Testis (tissue), 3 donors: Measurements from ENCODE around the gene CEP72. TPM values are rescaled to one million over a fixed set of nuclear protein-coding genes. Genes with fewer than 3 reads are reported as not detected.

Experiments
- DNase-seq: peaks from one replicate; pipeline ENCODE4 v3.0.0-alpha.2; 2019
- H3K27ac ChIP-seq, 2 donors: fragments of 200-600 bp; sonication (generic); one replicate each; pipeline ENCODE4 v1.5.1; 2019
- H3K27me3 ChIP-seq: fragments of 200-600 bp; sonication (generic); one replicate; pipeline ENCODE4 v1.5.1; 2019
- H3K36me3 ChIP-seq: fragments of 200-600 bp; sonication (generic); one replicate; pipeline ENCODE4 v1.5.1; 2017; ENCODE audit warnings: low read depth; ENCODE audit errors: missing control alignments
- H3K4me1 ChIP-seq: fragments of 200-600 bp; sonication (generic); one replicate; pipeline ENCODE4 v1.5.1; 2019
- H3K4me3 ChIP-seq, 2 donors: fragments of 200-600 bp; sonication (generic); one replicate each; pipeline ENCODE4 v1.5.1; 2017 to 2019
- H3K9me3 ChIP-seq: fragments of 200-600 bp; sonication (generic); one replicate; pipeline ENCODE4 v1.5.1; 2017
- POLR2A ChIP-seq: fragments of 450-650 bp; IDR thresholded peaks from one replicate; pipeline ENCODE4 v1.6.1; 2017; ENCODE audit warnings: antibody characterized with exemption, mild to moderate bottlenecking, moderate library complexity
- WGBS, 2 donors: methylation state at CpG; one replicate each; pipeline ENCODE4 v1.1.5; 2018; 5-methylcytosine and 5-hydroxymethylcytosine counted together
- intact Hi-C: fragments of 100-400 bp; cut with DNase I; formaldehyde crosslinking; loops from one replicate; pipeline ENCODE4 v1.15.1; 2023; ENCODE audit warnings: low total_unique reads
- polyA plus RNA-seq: library from polyadenylated mRNA; stranded (reverse); fragments of 350-450 nt; fragmentation: Illumina TruSeq; extraction: RNeasy Lipid Tissue Mini Kit (QIAGEN cat#74804); gene quantifications from one replicate; pipeline ENCODE4 v1.2.3, GENCODE V29; 2014; ENCODE audit warnings: low read depth, low replicate concordance; ENCODE audit not compliant: insufficient read depth
- total RNA-seq, 2 donors: library from RNA; depleted of rRNA; stranded (reverse); fragments of >200 nt; gene quantifications; one replicate each; pipeline ENCODE4 v1.2.3, GENCODE V29; 2016
- TF ChIP-seq, protein P1 (sequence below), 3 experiments: fragments of 450-650 bp in 2 of 3; fragments of 200-600 bp in 1 of 3; sonication (generic) in 1 of 3; IDR thresholded peaks; one replicate each; pipeline ENCODE4 v1.5.1; 2016 to 2019; ENCODE audit warnings: antibody characterized with exemption in 3 of 3, mild to moderate bottlenecking in 2 of 3, moderate library complexity in 1 of 3

Gene CEP72
- total and polyA plus RNA-seq, 3 donors from 2014 or later, result 18.5 to 31.2 (median 19.8) TPM

DNA sequence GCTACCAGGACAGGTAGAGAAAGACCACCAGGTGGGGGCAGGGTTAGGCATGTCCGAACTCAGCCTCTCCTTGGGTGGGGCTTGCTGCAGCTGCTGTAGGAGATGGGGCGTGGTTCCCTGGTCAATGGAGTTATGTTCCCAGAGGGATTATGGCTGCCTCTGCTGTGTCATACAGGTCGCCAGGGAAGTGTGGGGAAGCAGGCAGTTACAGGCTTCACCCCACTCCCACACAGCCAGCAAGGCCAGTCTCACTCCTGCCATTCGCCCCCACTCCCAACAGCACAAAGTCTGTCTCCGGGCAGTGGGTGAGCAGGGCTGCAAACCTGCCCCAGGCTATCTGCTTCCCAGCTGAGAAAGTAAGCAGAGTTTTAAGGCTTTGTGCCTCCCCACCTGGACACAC is 20.0 kb upstream of the CEP72 start:
- 70 to 83% methylated on average over 5 of the region's 5 CpGs for WGBS, 2 donors
- no peak for TF ChIP-seq POLR2A
- TF ChIP-seq, protein P1, sequence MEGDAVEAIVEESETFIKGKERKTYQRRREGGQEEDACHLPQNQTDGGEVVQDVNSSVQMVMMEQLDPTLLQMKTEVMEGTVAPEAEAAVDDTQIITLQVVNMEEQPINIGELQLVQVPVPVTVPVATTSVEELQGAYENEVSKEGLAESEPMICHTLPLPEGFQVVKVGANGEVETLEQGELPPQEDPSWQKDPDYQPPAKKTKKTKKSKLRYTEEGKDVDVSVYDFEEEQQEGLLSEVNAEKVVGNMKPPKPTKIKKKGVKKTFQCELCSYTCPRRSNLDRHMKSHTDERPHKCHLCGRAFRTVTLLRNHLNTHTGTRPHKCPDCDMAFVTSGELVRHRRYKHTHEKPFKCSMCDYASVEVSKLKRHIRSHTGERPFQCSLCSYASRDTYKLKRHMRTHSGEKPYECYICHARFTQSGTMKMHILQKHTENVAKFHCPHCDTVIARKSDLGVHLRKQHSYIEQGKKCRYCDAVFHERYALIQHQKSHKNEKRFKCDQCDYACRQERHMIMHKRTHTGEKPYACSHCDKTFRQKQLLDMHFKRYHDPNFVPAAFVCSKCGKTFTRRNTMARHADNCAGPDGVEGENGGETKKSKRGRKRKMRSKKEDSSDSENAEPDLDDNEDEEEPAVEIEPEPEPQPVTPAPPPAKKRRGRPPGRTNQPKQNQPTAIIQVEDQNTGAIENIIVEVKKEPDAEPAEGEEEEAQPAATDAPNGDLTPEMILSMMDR (IDR thresholded peaks at IDR 0.05), result no peak
- no peaks in the 10 kb centered on the region for H3K9me3 ChIP-seq
- no peaks in the 10 kb centered on the region for H3K36me3 ChIP-seq
- H3K4me3 ChIP-seq, result no peak overlapping the region
- intact Hi-C loops, result no loop called here
- no peak for DNase-seq
- no peaks in the 10 kb centered on the region for H3K4me1 ChIP-seq
- H3K27me3 ChIP-seq, result no peaks in the 10 kb centered on the region
- H3K27ac ChIP-seq, result no peak overlapping the region

DNA sequence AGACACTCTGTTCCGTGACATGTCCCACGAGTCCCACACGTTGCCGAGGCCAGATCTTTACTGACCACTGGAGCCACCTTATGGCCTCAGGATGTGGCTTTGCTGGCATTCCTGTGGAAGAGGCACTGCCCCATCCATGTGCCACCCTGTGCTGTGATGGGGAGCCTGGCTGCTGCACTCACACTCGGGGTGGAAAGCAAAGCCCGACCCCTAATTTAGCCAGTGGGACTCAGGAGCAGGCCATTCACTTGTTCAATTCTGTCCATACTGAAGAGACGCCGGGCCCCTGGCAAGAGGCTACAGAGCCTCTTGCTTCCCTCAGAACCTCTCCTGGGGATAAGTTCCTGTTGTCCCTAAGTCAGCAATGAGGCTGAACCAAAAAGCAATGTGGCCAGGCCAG is 18.6 kb upstream of the CEP72 start:
- no peaks in the 10 kb centered on the region for H3K36me3 ChIP-seq
- no peaks in the 10 kb centered on the region for H3K9me3 ChIP-seq
- H3K4me3 ChIP-seq, result no peak overlapping the region
- WGBS, 2 donors, result 64 to 72% methylated on average over 6 to 8 of the region's 8 CpGs
- intact Hi-C loops, result no loop called here
- no peak overlapping the region for H3K27ac ChIP-seq
- DNase-seq, result no peak
- TF ChIP-seq, protein P1 (IDR thresholded peaks at IDR 0.05), result no peak
- TF ChIP-seq POLR2A, result no peak
- no peaks in the 10 kb centered on the region for H3K4me1 ChIP-seq
- no peaks in the 10 kb centered on the region for H3K27me3 ChIP-seq

DNA sequence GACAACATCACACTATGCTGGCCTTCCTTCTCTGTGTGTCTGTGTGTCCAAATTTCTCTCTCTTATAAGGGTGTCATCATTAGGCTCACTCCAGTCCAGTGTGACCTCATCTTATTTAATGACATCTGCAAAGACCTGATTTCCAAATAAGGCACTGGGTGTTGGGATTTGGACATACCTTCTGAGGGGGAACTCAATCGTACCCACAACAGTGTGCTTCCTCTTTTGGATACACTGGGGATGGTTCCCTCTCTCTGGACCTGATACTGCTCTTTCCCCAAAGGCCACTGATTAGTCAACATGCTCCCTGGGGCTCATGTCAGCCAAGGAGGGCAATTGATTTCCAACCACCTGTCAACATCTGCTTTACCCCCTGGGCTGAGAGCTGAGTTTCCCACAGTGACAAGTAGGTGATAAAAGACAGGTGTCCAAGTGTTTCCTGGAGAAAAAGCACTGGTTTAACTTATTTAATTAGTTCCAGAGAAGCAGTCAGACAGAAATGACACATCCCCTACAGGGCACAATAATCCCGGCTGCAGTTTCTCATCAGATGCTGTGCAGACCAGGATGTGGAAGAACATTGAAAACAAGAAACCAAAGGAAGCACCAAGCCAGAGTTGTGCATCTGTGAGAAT is 17.8 kb upstream of the CEP72 start:
- no peak for TF ChIP-seq POLR2A
- TF ChIP-seq, protein P1 (IDR thresholded peaks at IDR 0.05), result no peak
- intact Hi-C loops, result no loop called here
- DNase-seq, result no peak
- 76 to 77% methylated on average over 2 of the region's 2 CpGs for WGBS, 2 donors
- Histone ChIP-seq H3K27me3 (no peaks in the 10 kb centered on the region), H3K36me3 (no peaks in the 10 kb centered on the region), H3K4me3 (no peak overlapping the region), H3K27ac (no peak overlapping the region), H3K9me3 (no peaks in the 10 kb centered on the region), H3K4me1 (no peaks in the 10 kb centered on the region)

DNA sequence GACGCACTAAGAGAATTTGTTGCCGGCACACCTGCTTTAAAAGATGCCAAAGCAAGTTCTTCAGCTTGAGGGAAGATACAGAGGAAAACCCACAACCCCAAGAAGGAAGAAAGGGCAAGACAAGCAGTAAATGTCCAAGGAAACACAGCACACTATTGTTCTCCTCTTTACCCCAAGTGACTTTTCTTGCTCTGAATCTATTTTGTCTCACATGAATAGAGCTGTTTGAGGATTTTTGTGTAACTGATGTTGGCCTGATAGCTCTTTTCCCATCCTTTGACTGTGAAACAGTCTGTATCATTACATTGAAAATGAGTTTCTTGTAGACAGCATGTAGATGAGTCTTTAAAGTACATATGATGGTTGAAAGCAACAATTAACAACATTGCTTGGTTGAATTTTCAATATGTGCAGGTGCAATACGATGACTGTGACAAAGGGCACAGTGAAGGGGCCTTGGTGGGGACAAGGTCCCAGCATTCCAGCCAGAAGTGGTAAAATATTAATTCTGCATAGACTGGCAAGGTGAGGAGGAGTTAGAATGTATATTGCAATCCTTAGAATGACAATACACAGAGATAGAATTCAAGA is 16.8 kb upstream of the CEP72 start:
- 91 to 97% methylated on average over 3 of the region's 3 CpGs for WGBS, 2 donors
- no peaks in the 10 kb centered on the region for H3K27me3 ChIP-seq
- no peak for TF ChIP-seq POLR2A
- TF ChIP-seq, protein P1 (IDR thresholded peaks at IDR 0.05), result no peak

More for the DNA sequence above, 16.8 kb upstream of the CEP72 start:
- intact Hi-C loops, result no loop called here
- Histone ChIP-seq H3K9me3 (no peaks in the 10 kb centered on the region), H3K4me1 (no peaks in the 10 kb centered on the region), H3K27ac (no peak overlapping the region), H3K36me3 (no peaks in the 10 kb centered on the region), H3K4me3 (no peak overlapping the region)
- no peak for DNase-seq
